ENCODE measurements around the gene MEFV.

DNA sequence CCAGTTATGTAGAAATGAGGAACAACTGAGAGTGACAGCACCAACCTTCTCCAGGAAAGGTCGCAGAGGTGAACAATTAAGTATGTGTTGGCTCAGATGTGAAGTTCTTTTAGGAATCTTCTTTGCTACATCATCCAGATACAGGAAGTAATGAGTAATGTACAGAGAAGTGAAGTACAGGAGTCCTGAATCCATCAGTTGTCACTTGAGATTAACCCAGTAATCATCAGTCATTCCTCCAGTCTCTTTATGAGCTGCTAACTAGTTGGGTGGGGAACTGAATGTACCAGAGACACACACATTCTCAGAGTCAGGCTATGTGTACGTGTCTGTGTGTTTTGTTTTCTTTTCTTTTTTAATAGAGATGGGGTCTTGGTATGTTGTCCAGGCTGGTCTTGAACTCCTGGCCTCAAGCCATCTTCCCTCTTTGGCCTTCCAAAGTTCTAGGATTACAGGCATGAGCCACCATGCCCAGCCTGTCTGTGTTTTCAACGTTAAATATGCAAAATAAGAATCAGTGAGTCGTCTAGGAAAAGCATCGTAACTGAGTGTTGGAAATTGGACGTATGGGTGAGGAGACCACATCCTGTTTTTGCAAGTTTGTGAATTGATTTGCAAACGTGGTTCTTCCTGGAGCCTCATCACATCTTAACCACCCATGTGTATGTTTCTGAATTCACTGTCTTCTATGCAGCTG, 41.4 kb downstream of the MEFV start:
- TF ChIP-seq, protein P1, sequence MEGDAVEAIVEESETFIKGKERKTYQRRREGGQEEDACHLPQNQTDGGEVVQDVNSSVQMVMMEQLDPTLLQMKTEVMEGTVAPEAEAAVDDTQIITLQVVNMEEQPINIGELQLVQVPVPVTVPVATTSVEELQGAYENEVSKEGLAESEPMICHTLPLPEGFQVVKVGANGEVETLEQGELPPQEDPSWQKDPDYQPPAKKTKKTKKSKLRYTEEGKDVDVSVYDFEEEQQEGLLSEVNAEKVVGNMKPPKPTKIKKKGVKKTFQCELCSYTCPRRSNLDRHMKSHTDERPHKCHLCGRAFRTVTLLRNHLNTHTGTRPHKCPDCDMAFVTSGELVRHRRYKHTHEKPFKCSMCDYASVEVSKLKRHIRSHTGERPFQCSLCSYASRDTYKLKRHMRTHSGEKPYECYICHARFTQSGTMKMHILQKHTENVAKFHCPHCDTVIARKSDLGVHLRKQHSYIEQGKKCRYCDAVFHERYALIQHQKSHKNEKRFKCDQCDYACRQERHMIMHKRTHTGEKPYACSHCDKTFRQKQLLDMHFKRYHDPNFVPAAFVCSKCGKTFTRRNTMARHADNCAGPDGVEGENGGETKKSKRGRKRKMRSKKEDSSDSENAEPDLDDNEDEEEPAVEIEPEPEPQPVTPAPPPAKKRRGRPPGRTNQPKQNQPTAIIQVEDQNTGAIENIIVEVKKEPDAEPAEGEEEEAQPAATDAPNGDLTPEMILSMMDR (IDR thresholded peaks at IDR 0.05; ENCODE audit: low read depth, low read length) = no peak
- no peak for TF ChIP-seq EZH2phosphoT487 (IDR thresholded peaks at IDR 0.05; ENCODE audit: low read depth)
